CD4-positive, alpha-beta memory T cell (primary cell): ENCODE data around the gene ACVR1. TPM values are rescaled to one million over a fixed set of nuclear protein-coding genes. Genes with fewer than 3 reads are reported as not detected.

Experiments used
- CTCF ChIA-PET: fragments of 350-600 bp; sonication (Branson Sonifier 250); formaldehyde crosslinking; loops from one replicate; lab custom pipeline; 2021; ENCODE audit warnings: inconsistent platforms; ENCODE audit not compliant: partially characterized antibody; lab: Charles Lee
- POLR2A ChIA-PET: fragments of 350-600 bp; sonication (Branson Sonifier 250); formaldehyde crosslinking; loops from one replicate; lab custom pipeline; 2021; ENCODE audit not compliant: partially characterized antibody; lab: Charles Lee
- DNase-seq, 5 donors: peaks; one replicate each; pipeline versions ENCODE4 v3.0.0 to v3.0.0-alpha.2; 2020 to 2022; ENCODE audit warnings: mixed read lengths in 1 of 5
- H3K27ac ChIP-seq: one replicate; pipeline ENCODE4 v1.7.0; 2013; ENCODE audit warnings: low read depth, low read length
- H3K27me3 ChIP-seq: 2 replicates; pipeline ENCODE4 v1.7.0; 2013; ENCODE audit warnings: mild to moderate bottlenecking, low read length, moderate library complexity; ENCODE audit not compliant: insufficient read depth
- H3K36me3 ChIP-seq: 2 replicates; pipeline ENCODE4 v1.7.0; 2013; ENCODE audit warnings: mild to moderate bottlenecking, low read length, moderate library complexity; ENCODE audit not compliant: insufficient read depth
- H3K4me1 ChIP-seq: 2 replicates; pipeline ENCODE4 v1.7.0; 2013; ENCODE audit warnings: mild to moderate bottlenecking, low read length, moderate library complexity; ENCODE audit not compliant: insufficient read depth
- H3K4me3 ChIP-seq, 2 donors: one replicate each; pipeline ENCODE4 v1.7.0; 2013; ENCODE audit warnings: low read length in 2 of 2, mild to moderate bottlenecking in 1 of 2
- H3K9me3 ChIP-seq, 2 donors: one replicate each; pipeline ENCODE4 v1.7.0; 2013; ENCODE audit warnings: low read length in 2 of 2, control low read depth in 1 of 2; ENCODE audit not compliant: control insufficient read depth in 1 of 2
- H3K27ac Mint-ChIP-seq, 7 donors: one replicate each; pipeline ENCODE4 v1.8.0; 2020 to 2021; ENCODE audit warnings: mixed read lengths in 7 of 7, mild to moderate bottlenecking in 6 of 7, inconsistent platforms in 3 of 7, moderate library complexity in 3 of 7
- H3K27me3 Mint-ChIP-seq, 2 donors: one replicate each; pipeline ENCODE4 v1.8.0; 2020 to 2021; ENCODE audit warnings: mixed read lengths in 2 of 2
- H3K36me3 Mint-ChIP-seq, 2 donors: one replicate each; pipeline ENCODE4 v1.8.0; 2020 to 2021; ENCODE audit warnings: mixed read lengths in 2 of 2, inconsistent platforms in 1 of 2, mild to moderate bottlenecking in 1 of 2
- H3K4me1 Mint-ChIP-seq, 4 donors: one replicate each; pipeline ENCODE4 v1.8.0; 2020 to 2021; ENCODE audit warnings: mixed read lengths in 4 of 4, mild to moderate bottlenecking in 1 of 4
- H3K4me3 Mint-ChIP-seq, 8 donors: one replicate each; pipeline ENCODE4 v1.8.0; 2020 to 2021; ENCODE audit warnings: mixed read lengths in 8 of 8, mild to moderate bottlenecking in 7 of 8, moderate library complexity in 6 of 8, inconsistent platforms in 3 of 8
- H3K9me3 Mint-ChIP-seq, 8 donors: one replicate each; pipeline ENCODE4 v1.8.0; 2020 to 2021; ENCODE audit warnings: mixed read lengths in 8 of 8, mild to moderate bottlenecking in 5 of 8, inconsistent platforms in 3 of 8, moderate library complexity in 1 of 8
- intact Hi-C: fragments of 100-400 bp; cut with micrococcal nuclease; formaldehyde crosslinking; loops from one replicate; pipeline ENCODE4 v1.15.1; 2023
- polyA plus RNA-seq, 2 donors: library from polyadenylated mRNA; unstranded; fragments of 300-500 nt; fragmentation: Illumina TruSeq; gene quantifications; one replicate each; pipeline ENCODE4 v1.2.3, GENCODE V29; 2021
- total RNA-seq, 2 experiments: library from RNA; stranded (reverse); gene quantifications; one replicate each; pipeline ENCODE4 v1.2.3, GENCODE V29; 2021

ACVR1 gene
- total and polyA plus RNA-seq, 4 experiments from 2014 or later, result 16.1 to 31.9 (median 25.1) TPM

DNA sequence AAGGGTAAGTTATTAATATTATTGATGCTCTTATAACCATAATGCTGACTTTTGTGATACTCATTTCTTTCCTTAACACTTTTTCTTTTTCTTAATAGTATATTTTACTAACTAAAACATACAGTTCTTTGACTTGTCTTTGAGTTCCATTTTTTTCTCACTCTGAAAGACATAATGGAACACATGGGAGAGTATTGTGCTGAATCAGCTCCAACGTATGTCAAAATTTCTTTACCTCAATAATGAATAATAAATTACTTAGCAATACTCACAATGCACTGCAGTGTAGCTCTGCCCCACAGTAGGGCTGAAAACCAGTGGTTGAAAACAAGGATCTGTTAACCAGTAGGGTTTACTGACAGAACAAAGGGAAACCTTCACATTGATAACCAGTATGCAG, 40.7 kb downstream of the ACVR1 start:
- Mint-ChIP-seq H3K4me1 (peaks cover 42 to 69% (median 55%) of the 10 kb centered on the region in 4 donors), H3K4me3 (no peak overlapping the region), H3K36me3 (peaks cover 17 to 32% of the 10 kb centered on the region in 2 donors), H3K27me3 (no peaks in the 10 kb centered on the region), H3K9me3 (no peaks in the 10 kb centered on the region), H3K27ac (no peak overlapping the region)
- intact Hi-C loops, result no loop called here
- DNase-seq, result no peak
- CTCF ChIA-PET, result no interaction called here
- Histone ChIP-seq H3K9me3 (no peaks in the 10 kb centered on the region), H3K36me3 (peaks cover 4% of the 10 kb centered on the region), H3K4me3 (no peak overlapping the region), H3K4me1 (peaks cover 22% of the 10 kb centered on the region), H3K27me3 (no peaks in the 10 kb centered on the region), H3K27ac (no peak overlapping the region)
- POLR2A ChIA-PET, result no interaction called here

GRCh38 chr2:157835006-157835405, 41.1 kb downstream of the ACVR1 start:
- no peak overlapping the region for H3K4me3 Mint-ChIP-seq
- DNase-seq, result no peak
- H3K9me3 Mint-ChIP-seq, result no peaks in the 10 kb centered on the region
- H3K27me3 Mint-ChIP-seq, result no peaks in the 10 kb centered on the region
- H3K27me3 ChIP-seq, result no peaks in the 10 kb centered on the region
- peaks cover 4% of the 10 kb centered on the region for H3K36me3 ChIP-seq
- H3K4me1 ChIP-seq, result peaks cover 22% of the 10 kb centered on the region
- peaks cover 15 to 32% of the 10 kb centered on the region in 2 donors for H3K36me3 Mint-ChIP-seq
- H3K4me1 Mint-ChIP-seq, result peaks cover 42 to 67% (median 53%) of the 10 kb centered on the region in 4 donors
- H3K27ac Mint-ChIP-seq, result peak overlapping the region in 1 of 7 donors; percentile 41
- H3K9me3 ChIP-seq, result no peaks in the 10 kb centered on the region
- CTCF ChIA-PET, result no interaction called here
- POLR2A ChIA-PET, result no interaction called here
- H3K27ac ChIP-seq, result no peak overlapping the region
- H3K4me3 ChIP-seq, result no peak overlapping the region
- intact Hi-C loops, result no loop called here

DNA sequence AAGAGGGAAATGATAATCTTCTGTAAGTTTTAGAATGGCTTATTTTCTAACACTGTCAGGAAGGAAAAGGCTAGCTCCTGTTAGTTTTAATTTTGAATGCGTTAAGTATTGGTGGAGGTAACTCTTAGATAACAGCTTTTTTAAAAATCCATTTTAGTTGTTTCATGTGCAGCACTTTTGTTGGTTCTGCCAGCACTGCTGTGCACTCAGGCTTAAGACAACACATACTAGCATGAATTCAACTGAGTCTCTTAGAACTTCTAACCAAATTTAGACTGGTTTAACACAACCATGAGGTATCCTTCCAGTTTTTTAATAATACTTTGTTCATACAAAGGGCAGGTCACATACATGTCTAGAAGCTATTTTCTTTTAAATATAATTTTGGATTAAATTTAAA, 42.4 kb downstream of the ACVR1 start:
- Histone ChIP-seq H3K36me3 (peaks cover 4% of the 10 kb centered on the region), H3K27ac (no peak overlapping the region), H3K9me3 (no peaks in the 10 kb centered on the region), H3K4me1 (peaks cover 22% of the 10 kb centered on the region), H3K4me3 (no peak overlapping the region), H3K27me3 (no peaks in the 10 kb centered on the region)
- intact Hi-C loops, result no loop called here
- Mint-ChIP-seq H3K27me3 (no peaks in the 10 kb centered on the region), H3K4me1 (peaks cover 37 to 61% (median 47%) of the 10 kb centered on the region in 4 donors), H3K27ac (no peak overlapping the region), H3K36me3 (peaks cover 12 to 36% of the 10 kb centered on the region in 2 donors), H3K4me3 (no peak overlapping the region), H3K9me3 (no peaks in the 10 kb centered on the region)
- DNase-seq, result no peak
- ChIA-PET CTCF (interaction anchor here (1.1 kb wide), 1 partner anchor 67 kb away, joined by 5 read pairs; no protein-coding TSS in a partner anchor), POLR2A (no interaction called here)

DNA sequence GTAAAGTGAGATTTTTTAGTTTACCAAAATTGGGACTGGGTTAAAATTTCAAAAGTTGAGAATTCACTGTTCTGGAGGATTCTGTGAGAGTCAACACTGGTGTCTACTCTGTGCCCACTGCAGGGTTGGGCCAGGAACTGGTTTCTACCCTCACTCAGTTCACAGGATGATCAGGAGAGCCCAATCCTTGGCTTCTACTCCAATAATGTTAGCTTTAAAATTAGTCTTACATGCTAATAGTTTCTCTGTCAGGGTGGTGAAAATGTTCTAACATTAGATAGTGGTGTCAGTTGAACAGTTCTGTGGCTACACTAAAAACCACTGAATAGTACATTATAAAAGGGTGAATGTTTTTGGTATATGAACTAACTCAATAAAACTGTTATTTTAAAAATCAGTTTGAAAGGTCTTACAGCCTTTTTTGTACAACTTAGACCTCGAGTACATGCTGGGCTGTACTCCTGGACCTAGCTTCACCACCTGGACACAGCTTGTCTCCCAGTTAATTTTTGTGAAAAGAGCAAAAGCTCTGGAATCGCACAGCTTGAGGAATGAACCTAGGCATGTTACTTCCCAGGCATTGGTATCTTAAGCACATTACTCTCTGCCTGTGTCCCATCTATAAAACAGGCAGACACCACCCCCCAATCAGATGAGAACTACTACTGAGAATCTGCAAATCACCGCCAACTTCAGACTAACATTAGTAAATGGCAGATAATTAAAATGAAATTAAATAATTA, 44.4 kb downstream of the ACVR1 start:
- Histone ChIP-seq H3K27me3 (no peaks in the 10 kb centered on the region), H3K9me3 (no peaks in the 10 kb centered on the region), H3K4me1 (peaks cover 7% of the 10 kb centered on the region), H3K4me3 (no peak overlapping the region), H3K36me3 (no peaks in the 10 kb centered on the region), H3K27ac (no peak overlapping the region)
- no peaks in the 10 kb centered on the region for H3K9me3 Mint-ChIP-seq
- H3K4me3 Mint-ChIP-seq, result no peak overlapping the region
- H3K36me3 Mint-ChIP-seq, result peaks cover 9 to 22% of the 10 kb centered on the region in 2 donors
- DNase-seq, result no peak
- H3K27ac Mint-ChIP-seq, result peak overlapping the region in 4 of 7 donors; percentile 14 to 58 (median 40)
- intact Hi-C loops, result no loop called here
- H3K27me3 Mint-ChIP-seq, result no peaks in the 10 kb centered on the region
- ChIA-PET CTCF (interaction anchor here (0.8 kb wide), 1 partner anchor 95 kb away, joined by 3 read pairs; no protein-coding TSS in a partner anchor), POLR2A (interaction anchor here (1.4 kb wide), 1 partner anchor 45 kb away, joined by 3 read pairs; no protein-coding TSS in a partner anchor)
- peaks cover 23 to 42% (median 34%) of the 10 kb centered on the region in 4 donors for H3K4me1 Mint-ChIP-seq

DNA sequence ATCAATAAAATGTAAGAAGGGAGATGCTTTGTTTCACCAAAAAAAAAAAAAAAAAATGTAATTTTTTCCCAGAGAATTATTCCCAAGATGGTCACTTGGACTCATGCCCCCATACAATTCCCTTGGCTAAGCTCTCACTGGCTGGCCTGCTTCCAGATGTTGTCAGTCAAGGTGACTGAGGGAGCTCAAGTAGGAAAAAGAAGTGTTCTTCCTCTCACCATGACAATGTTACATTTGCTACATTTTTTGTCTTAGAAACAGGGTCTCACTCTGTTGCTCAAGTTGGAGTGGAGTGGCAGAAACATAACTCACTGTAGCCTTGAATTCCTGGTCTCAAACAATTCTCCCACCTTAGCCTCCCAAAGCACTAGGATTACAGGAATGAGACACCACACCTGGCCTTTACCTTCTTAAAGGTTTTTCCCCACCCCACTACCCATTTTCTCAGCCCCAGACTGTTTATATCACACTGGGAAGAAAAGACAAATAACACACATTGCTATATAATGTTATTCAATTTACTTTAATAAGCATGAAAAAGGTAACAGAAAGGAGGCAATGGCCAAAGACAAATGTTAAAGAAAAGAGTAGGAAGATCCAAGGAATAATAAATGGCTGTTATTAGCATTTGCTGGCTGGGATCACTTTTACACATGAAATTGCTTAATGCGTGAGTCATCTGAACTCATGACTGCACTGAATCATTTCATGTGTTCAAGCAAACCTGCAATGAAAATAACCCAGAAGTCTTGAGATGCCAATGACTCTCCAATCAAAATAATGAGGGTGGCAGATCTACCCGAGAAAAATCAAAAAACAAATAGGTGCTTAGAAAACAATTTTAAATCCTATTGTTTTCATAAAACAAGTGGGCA, 45.2 kb downstream of the ACVR1 start:
- Histone ChIP-seq H3K4me1 (peaks cover 4% of the 10 kb centered on the region), H3K36me3 (no peaks in the 10 kb centered on the region), H3K27me3 (no peaks in the 10 kb centered on the region), H3K9me3 (no peaks in the 10 kb centered on the region), H3K4me3 (no peak overlapping the region), H3K27ac (no peak overlapping the region)
- no peak overlapping the region for H3K4me3 Mint-ChIP-seq
- peak overlapping the region in 6 of 7 donors; percentile 16 to 62 (median 40) for H3K27ac Mint-ChIP-seq
- peaks cover 18 to 34% (median 27%) of the 10 kb centered on the region in 4 donors for H3K4me1 Mint-ChIP-seq
- peaks cover 7 to 18% of the 10 kb centered on the region in 2 donors for H3K36me3 Mint-ChIP-seq
- H3K9me3 Mint-ChIP-seq, result no peaks in the 10 kb centered on the region
- ChIA-PET CTCF (interaction anchor here (0.7 kb wide), 1 partner anchor 268 kb away, joined by 3 read pairs; no protein-coding TSS in a partner anchor), POLR2A (no interaction called here)
- intact Hi-C loops, result no loop called here
- no peak for DNase-seq
- no peaks in the 10 kb centered on the region for H3K27me3 Mint-ChIP-seq

- Histone ChIP-seq H3K36me3 (no peaks in the 10 kb centered on the region), H3K9me3 (no peaks in the 10 kb centered on the region), H3K4me1 (peaks cover 4% of the 10 kb centered on the region), H3K27me3 (no peaks in the 10 kb centered on the region), H3K4me3 (no peak overlapping the region), H3K27ac (no peak overlapping the region)
- H3K36me3 Mint-ChIP-seq, result peaks cover 14 to 25% of the 10 kb centered on the region in 2 donors
- peaks cover 16 to 34% (median 26%) of the 10 kb centered on the region in 4 donors for H3K4me1 Mint-ChIP-seq
- ChIA-PET CTCF (interaction anchor here (0.7 kb wide), 1 partner anchor 269 kb away, joined by 3 read pairs; no protein-coding TSS in a partner anchor), POLR2A (no interaction called here)
- intact Hi-C loops, result no loop called here
- no peak for DNase-seq
- peak overlapping the region in 1 of 7 donors; percentile 22 for H3K27ac Mint-ChIP-seq
- no peaks in the 10 kb centered on the region for H3K9me3 Mint-ChIP-seq
- no peak overlapping the region for H3K4me3 Mint-ChIP-seq
- H3K27me3 Mint-ChIP-seq, result no peaks in the 10 kb centered on the region
Measured at GRCh38 chr2:157830266-157830665, 45.9 kb downstream of the ACVR1 start.

DNA sequence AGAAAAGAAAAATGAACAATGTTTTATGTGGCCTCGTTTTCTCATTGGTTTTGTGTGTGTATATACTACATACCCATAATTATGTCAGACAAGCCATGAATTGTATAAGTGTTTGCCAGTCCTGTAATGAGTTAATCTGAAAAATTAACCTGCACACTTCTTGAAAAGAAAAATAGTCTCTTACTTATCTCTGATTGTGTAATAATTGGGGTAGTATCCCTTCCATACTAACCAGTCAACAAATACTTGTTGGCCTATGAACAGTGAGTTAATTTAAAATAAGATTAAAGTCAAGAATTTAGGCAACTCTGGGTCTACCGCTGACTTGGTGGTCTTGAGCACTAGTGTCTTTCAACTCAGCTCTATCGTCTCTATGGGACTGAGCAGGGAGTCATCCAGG, 48.8 kb downstream of the ACVR1 start:
- CTCF ChIA-PET, result interaction anchor here (1.3 kb wide), 1 partner anchor 74 kb away, joined by 4 read pairs; no protein-coding TSS in a partner anchor

More for the DNA sequence above, 48.8 kb downstream of the ACVR1 start:
- H3K27me3 Mint-ChIP-seq, result no peaks in the 10 kb centered on the region
- Histone ChIP-seq H3K4me3 (no peak overlapping the region), H3K4me1 (peaks cover 4% of the 10 kb centered on the region), H3K27ac (no peak overlapping the region), H3K36me3 (no peaks in the 10 kb centered on the region), H3K27me3 (no peaks in the 10 kb centered on the region), H3K9me3 (no peaks in the 10 kb centered on the region)
- H3K4me3 Mint-ChIP-seq, result no peak overlapping the region
- H3K9me3 Mint-ChIP-seq, result peaks cover 0 to 1% (median 0%) of the 10 kb centered on the region in 8 donors
- intact Hi-C loops, result no loop called here
- peaks cover 20 to 34% (median 25%) of the 10 kb centered on the region in 4 donors for H3K4me1 Mint-ChIP-seq
- POLR2A ChIA-PET, result no interaction called here
- DNase-seq, result no peak
- no peak overlapping the region for H3K27ac Mint-ChIP-seq
- H3K36me3 Mint-ChIP-seq, result peaks cover 24 to 43% of the 10 kb centered on the region in 2 donors
